ENCODE results near the gene NUDT22.
A peak's percentile ranks its signal among the peaks of the same experiment; 100 is the strongest.

DNA sequence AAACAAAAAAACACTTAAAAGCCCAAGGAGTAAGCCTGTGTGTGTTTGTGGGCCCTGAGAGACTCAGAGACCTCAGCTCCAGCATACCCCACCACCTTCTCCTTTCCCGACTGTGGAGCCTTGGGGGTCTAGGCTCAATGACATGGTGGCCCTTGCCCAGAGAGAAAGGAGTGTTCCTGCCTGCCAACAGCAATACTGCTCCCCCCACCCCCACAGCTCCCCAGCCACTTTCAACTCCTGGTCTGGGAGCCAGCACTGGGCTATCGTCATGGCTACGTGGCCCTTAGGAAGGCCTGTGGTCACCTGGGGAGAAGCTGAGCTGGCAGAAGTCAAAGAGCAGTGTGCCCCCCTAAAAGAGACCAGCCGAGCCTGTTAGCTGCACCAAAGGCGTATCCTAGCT lies 18.0 kb downstream of the NUDT22 start:
- TF ChIP-seq MAFK (IDR thresholded peaks at IDR 0.05; ENCODE audit: low read depth, low read length), result no peak
- TF ChIP-seq, protein P1, sequence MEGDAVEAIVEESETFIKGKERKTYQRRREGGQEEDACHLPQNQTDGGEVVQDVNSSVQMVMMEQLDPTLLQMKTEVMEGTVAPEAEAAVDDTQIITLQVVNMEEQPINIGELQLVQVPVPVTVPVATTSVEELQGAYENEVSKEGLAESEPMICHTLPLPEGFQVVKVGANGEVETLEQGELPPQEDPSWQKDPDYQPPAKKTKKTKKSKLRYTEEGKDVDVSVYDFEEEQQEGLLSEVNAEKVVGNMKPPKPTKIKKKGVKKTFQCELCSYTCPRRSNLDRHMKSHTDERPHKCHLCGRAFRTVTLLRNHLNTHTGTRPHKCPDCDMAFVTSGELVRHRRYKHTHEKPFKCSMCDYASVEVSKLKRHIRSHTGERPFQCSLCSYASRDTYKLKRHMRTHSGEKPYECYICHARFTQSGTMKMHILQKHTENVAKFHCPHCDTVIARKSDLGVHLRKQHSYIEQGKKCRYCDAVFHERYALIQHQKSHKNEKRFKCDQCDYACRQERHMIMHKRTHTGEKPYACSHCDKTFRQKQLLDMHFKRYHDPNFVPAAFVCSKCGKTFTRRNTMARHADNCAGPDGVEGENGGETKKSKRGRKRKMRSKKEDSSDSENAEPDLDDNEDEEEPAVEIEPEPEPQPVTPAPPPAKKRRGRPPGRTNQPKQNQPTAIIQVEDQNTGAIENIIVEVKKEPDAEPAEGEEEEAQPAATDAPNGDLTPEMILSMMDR (IDR thresholded peaks at IDR 0.05; ENCODE audit: control extremely low read depth in 1 of 3, insufficient read depth in 1 of 3, low read depth in 1 of 3, low read length in 3 of 3), result no peak
- no peak for TF ChIP-seq TAF1 (IDR thresholded peaks at IDR 0.05; ENCODE audit: low read depth, low read length)
- TF ChIP-seq TEAD4 (IDR thresholded peaks at IDR 0.05; ENCODE audit: low read depth, low read length), result no peak
- TF ChIP-seq ASH2L (IDR thresholded peaks at IDR 0.05; ENCODE audit: low read length), result no peak
- no peak for TF ChIP-seq GABPA (IDR thresholded peaks at IDR 0.05; ENCODE audit: borderline replicate concordance, insufficient read depth, low read length)
- no peak for TF ChIP-seq ZNF274 (IDR thresholded peaks at IDR 0.05; ENCODE audit: borderline replicate concordance, extremely low read depth, low read length)
- TF ChIP-seq EP300 (IDR thresholded peaks at IDR 0.05; ENCODE audit: borderline replicate concordance in 1 of 2, low read depth in 2 of 2, low read length in 2 of 2), result no peak
- peak; percentile 56; the same call in 1 of the 2 replicates for TF ChIP-seq POLR2AphosphoS5 (IDR thresholded peaks at IDR 0.05; ENCODE audit: low read depth, low read length)
- TF ChIP-seq SRF (IDR thresholded peaks at IDR 0.05; ENCODE audit: low read depth, low read length), result no peak

All from H1 (cell line).